ENCODE data around the gene RARS1.

The RARS1 gene

DNA sequence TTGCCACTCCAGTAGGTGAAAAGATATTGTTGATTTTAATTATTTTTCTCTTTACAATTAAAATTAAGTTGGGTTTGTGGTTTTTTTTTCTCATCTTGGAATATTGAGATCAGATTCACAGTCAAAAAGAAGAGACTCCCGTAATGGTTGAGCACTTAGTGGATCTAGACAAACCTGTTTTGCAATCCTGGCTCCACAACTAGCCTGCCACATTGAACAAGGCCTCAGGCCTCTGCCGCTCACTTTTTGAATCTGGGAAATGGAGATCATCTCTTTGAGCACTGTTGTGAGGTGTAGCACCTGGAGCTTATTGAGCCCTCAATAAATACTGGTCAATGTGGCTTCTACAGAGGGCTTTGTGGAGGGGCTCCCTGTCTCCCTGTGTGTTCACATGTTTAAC lies 37.1 kb upstream of the RARS1 start:
- DNase-seq (ENCODE audit: low read depth, low spot score): no peak
- TF ChIP-seq, protein P1, sequence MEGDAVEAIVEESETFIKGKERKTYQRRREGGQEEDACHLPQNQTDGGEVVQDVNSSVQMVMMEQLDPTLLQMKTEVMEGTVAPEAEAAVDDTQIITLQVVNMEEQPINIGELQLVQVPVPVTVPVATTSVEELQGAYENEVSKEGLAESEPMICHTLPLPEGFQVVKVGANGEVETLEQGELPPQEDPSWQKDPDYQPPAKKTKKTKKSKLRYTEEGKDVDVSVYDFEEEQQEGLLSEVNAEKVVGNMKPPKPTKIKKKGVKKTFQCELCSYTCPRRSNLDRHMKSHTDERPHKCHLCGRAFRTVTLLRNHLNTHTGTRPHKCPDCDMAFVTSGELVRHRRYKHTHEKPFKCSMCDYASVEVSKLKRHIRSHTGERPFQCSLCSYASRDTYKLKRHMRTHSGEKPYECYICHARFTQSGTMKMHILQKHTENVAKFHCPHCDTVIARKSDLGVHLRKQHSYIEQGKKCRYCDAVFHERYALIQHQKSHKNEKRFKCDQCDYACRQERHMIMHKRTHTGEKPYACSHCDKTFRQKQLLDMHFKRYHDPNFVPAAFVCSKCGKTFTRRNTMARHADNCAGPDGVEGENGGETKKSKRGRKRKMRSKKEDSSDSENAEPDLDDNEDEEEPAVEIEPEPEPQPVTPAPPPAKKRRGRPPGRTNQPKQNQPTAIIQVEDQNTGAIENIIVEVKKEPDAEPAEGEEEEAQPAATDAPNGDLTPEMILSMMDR (IDR thresholded peaks at IDR 0.05; ENCODE audit: insufficient read depth, low read length, missing control alignments): no peak
- no peak overlapping the region for H3K4me3 ChIP-seq (ENCODE audit: low read depth, low read length)
- POLR2A ChIA-PET: no interaction called here
- CTCF ChIA-PET: no interaction called here

DNA sequence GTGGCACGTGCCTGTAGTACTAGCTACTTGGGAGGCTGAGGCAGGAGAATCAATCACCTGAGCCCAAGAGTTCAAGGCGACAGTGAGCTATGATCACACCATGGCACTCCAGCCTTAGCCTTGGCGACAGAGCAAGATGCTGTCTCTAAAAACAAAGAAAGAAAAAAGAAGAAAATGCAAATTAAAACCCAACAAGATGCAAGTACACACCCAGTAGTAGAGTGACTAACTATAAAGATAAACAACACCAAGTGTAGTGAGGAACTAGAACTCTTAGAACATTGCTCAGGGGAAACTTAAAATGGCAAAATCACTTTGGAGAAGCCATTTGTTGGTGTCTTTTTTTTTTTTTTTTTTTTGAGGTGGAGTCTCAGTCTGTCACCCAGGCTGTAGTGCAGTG lies 34.7 kb upstream of the RARS1 start:
- ChIA-PET CTCF (interaction anchor here (0.9 kb wide), 1 partner anchor 17 kb away, joined by 3 read pairs; no protein-coding TSS in a partner anchor), POLR2A (no interaction called here)
- no peak overlapping the region for H3K4me3 ChIP-seq (ENCODE audit: low read depth, low read length)
- TF ChIP-seq, protein P1 (IDR thresholded peaks at IDR 0.05; ENCODE audit: insufficient read depth, low read length, missing control alignments): no peak
- DNase-seq (ENCODE audit: low read depth, low spot score): no peak

DNA sequence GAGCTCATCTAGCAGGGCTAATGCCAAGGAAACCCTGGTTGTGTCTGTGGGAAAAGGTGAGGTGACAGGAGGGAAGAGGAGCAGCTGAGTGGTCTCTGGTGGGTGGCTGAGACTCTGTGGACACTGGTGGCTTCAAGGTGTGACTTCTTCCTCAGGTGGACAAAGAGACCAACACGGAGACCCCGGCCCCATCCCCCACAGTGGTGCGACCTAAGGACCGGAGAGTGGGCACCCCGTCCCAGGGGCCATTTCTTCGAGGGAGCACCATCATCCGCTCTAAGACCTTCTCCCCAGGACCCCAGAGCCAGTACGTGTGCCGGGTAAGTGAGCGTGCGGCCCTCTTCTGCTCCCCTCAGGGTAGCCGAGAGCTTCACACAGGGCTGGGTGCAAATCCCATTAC lies 31.1 kb upstream of the RARS1 start:
- TF ChIP-seq, protein P1 (IDR thresholded peaks at IDR 0.05; ENCODE audit: insufficient read depth, low read length, missing control alignments): no peak
- ChIA-PET POLR2A (no interaction called here), CTCF (no interaction called here)
- no peak overlapping the region for H3K4me3 ChIP-seq (ENCODE audit: low read depth, low read length)
- DNase-seq (ENCODE audit: low read depth, low spot score): no peak

DNA sequence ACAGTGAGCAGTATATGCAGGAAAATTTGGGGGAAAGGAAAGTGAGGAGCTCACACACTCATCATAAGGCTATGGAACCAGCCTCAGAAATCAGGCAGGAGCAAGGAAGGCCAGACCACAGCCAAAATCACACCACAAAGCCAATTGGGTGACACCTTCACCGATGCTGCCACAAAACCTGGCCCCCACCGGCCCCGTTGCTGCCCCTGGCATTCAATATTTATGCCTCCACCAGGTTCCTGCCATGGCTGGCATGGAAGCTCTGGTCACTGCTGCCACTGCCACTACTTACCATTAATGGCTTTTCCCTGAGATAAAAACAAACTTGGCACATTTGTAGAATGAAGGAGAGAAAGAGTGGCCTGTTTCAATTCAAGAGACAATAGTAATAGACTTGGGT lies 28.7 kb upstream of the RARS1 start:
- ChIA-PET CTCF (interaction anchor here (1.2 to 2.3 kb wide), 3 partner anchors 11 to 162 kb away, joined by 3 to 8 read pairs (median 3); no protein-coding TSS in a partner anchor), POLR2A (no interaction called here)
- DNase-seq (ENCODE audit: low read depth, low spot score): no peak
- TF ChIP-seq, protein P1 (IDR thresholded peaks at IDR 0.05; ENCODE audit: insufficient read depth, low read length, missing control alignments): no peak
- no peak overlapping the region for H3K4me3 ChIP-seq (ENCODE audit: low read depth, low read length)

DNA sequence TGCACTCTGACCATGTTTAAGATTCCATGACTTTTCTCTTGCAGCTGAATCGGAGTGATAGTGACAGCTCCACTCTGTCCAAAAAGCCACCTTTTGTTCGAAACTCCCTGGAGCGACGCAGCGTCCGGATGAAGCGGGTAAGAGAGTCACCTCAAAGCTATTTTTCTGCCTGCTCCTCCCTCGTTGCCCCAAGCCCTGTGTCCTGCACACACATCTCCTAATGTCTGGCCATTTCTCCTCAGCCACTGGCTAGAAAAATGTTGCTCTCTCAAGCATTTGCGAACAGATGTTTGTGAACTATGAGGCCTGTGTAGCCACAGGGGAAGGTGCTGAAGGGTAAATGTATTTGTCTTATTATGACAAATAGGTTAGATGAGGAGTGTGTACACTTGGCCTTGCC lies 25.7 kb upstream of the RARS1 start:
- no peak for DNase-seq (ENCODE audit: low read depth, low spot score)
- TF ChIP-seq, protein P1 (IDR thresholded peaks at IDR 0.05; ENCODE audit: insufficient read depth, low read length, missing control alignments): no peak
- CTCF ChIA-PET: no interaction called here
- POLR2A ChIA-PET: no interaction called here
- no peak overlapping the region for H3K4me3 ChIP-seq (ENCODE audit: low read depth, low read length)

DNA sequence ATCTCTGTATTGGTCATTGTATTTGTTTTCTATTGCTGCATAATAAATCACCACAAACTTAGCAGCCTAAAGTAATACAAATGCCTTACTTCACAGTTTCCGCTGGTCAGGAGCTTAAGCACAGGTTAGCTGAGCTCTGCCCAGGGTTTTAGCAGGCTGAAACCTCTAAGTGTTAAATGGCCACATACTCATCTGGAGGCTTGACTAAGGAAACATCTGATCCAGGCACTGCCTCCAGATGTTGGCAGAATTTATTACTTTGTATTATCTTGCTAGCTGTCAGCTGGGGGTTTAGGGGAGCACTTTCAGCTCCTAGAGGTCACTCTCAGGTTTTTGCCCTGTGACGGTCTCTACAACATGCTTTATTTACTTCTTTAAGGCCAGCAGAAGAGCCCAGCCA lies 23.2 kb upstream of the RARS1 start:
- POLR2A ChIA-PET: no interaction called here
- H3K4me3 ChIP-seq (ENCODE audit: low read depth, low read length): no peak overlapping the region
- CTCF ChIA-PET: interaction anchor here (2.2 kb wide), 1 partner anchor 23 kb away, joined by 10 read pairs; the partner anchor contains the start of gene RARS1
- TF ChIP-seq, protein P1 (IDR thresholded peaks at IDR 0.05; ENCODE audit: insufficient read depth, low read length, missing control alignments): no peak
- DNase-seq (ENCODE audit: low read depth, low spot score): no peak
